GM21447 (cell line): ENCODE measurements around the gene XKRX.

Experiments
- ATAC-seq: cut with Tn5 transposase; IDR thresholded peaks from one replicate; pipeline ENCODE4 v1.9.1; 2021; ENCODE audit not compliant: unreplicated experiment

Gene XKRX

GRCh38 chrX:100895365-100896075, 33.2 kb downstream of the XKRX start:
- no peak for ATAC-seq

- ATAC-seq = no peak
Observed at GRCh38 chrX:100883654-100884053, 45.1 kb downstream of the XKRX start.

- ATAC-seq = no peak
Observed at GRCh38 chrX:100880368-100880767, 48.3 kb downstream of the XKRX start.

GRCh38 chrX:100874325-100874724, 54.4 kb downstream of the XKRX start, which contains the start of gene NOX1:
Gene NOX1 (minus strand): TSS chrX:100874359. CDS start chrX:100874139, 220 bp downstream.
- ATAC-seq = no peak

GRCh38 chrX:100871594-100872560, 56.8 kb downstream of the XKRX start:
- ATAC-seq = no peak

- ATAC-seq = no peak
Observed at GRCh38 chrX:100870527-100870926, 58.2 kb downstream of the XKRX start.

- no peak for ATAC-seq
Observed at GRCh38 chrX:100868273-100868672, 60.4 kb downstream of the XKRX start.

GRCh38 chrX:100864657-100865391, 63.9 kb downstream of the XKRX start:
- no peak for ATAC-seq
